Neural progenitor cell (in vitro differentiated cells): Measurements from ENCODE around the gene TGFB1.

Source experiments
- CTCF ChIP-seq: fragments of 200-600 bp; sonication (generic); IDR thresholded peaks from 2 replicates; pipeline ENCODE4 v1.5.1; 2017; ENCODE audit warnings: antibody characterized with exemption, mild to moderate bottlenecking
- EZH2 ChIP-seq: fragments of 200-600 bp; sonication (generic); IDR thresholded peaks from 2 replicates; pipeline ENCODE4 v1.6.1; 2017; ENCODE audit warnings: antibody characterized with exemption, mild to moderate bottlenecking, moderate library complexity

GRCh38 chr19:41386442-41386841 lies 32.7 kb upstream of the TGFB1 start:
- TF ChIP-seq EZH2, result no peak
- no peak for TF ChIP-seq CTCF
